ENCODE results near the gene RANBP3L.
"Not testable (repeated sequence)": the region's sequence is repeated elsewhere in the genome, so short reads cannot be mapped to it uniquely, and the experiment has no call there.

RANBP3L gene

GRCh38 chr5:36202521-36202961 is 99.2 kb downstream of the RANBP3L start:
- DNase-seq = no peak

- no peak for DNase-seq
These were observed 101.2 kb downstream of the RANBP3L start for GRCh38 chr5:36200513-36200912.

- DNase-seq = no peak
These were observed 102.1 kb downstream of the RANBP3L start for GRCh38 chr5:36199620-36200019.

- DNase-seq = not testable (repeated sequence)
These were observed 102.9 kb downstream of the RANBP3L start for GRCh38 chr5:36198783-36199182.
